Progenitor cell of endocrine pancreas (in vitro differentiated cells): ENCODE measurements around the gene MRPS2. TPM values are rescaled to one million over a fixed set of nuclear protein-coding genes. Genes with fewer than 3 reads are reported as not detected.
"Not testable (repeated sequence)": the region's sequence is repeated elsewhere in the genome, so short reads cannot be mapped to it uniquely, and the experiment has no call there.

Source experiments
- DNase-seq: peaks from one replicate; pipeline ENCODE4 v3.0.0; 2021; ENCODE audit warnings: low spot score; ENCODE audit not compliant: unreplicated experiment
- H3K27ac Mint-ChIP-seq: 2 replicates; pipeline ENCODE4 v1.8.0; 2021; ENCODE audit warnings: mild to moderate bottlenecking, moderate library complexity, mixed read lengths
- H3K27me3 Mint-ChIP-seq: 2 replicates; pipeline ENCODE4 v1.8.0; 2021; ENCODE audit warnings: mixed read lengths
- H3K36me3 Mint-ChIP-seq: 2 replicates; pipeline ENCODE4 v1.8.0; 2022; ENCODE audit warnings: mixed read lengths; ENCODE audit not compliant: insufficient read depth
- H3K4me1 Mint-ChIP-seq: 2 replicates; pipeline ENCODE4 v1.8.0; 2021; ENCODE audit warnings: low read depth, mixed read lengths
- H3K4me3 Mint-ChIP-seq: 2 replicates; pipeline ENCODE4 v1.8.0; 2021; ENCODE audit warnings: low read depth, mild to moderate bottlenecking, moderate library complexity, mixed read lengths
- H3K9me3 Mint-ChIP-seq: 2 replicates; pipeline ENCODE4 v1.8.0; 2021; ENCODE audit warnings: low read depth, mixed read lengths
- CTCF ChIP-seq: fragments of 200-600 bp; sonication (generic); IDR thresholded peaks from one replicate; pipeline ENCODE4 v1.5.0; 2021; ENCODE audit warnings: antibody characterized with exemption, mild to moderate bottlenecking; ENCODE audit not compliant: unreplicated experiment
- total RNA-seq: library from RNA; stranded (reverse); gene quantifications from 2 replicates; pipeline ENCODE4 v1.2.1, GENCODE V29; 2021

MRPS2 gene
- total RNA-seq, 1 donor from 2014 or later = 40.0 TPM

- Mint-ChIP-seq H3K4me3 (no peak overlapping the region), H3K27me3 (peaks cover 27% of the 10 kb centered on the region), H3K4me1 (peaks cover 6% of the 10 kb centered on the region), H3K27ac (no peak overlapping the region), H3K9me3 (no peaks in the 10 kb centered on the region), H3K36me3 (no peaks in the 10 kb centered on the region)
- no peak for TF ChIP-seq CTCF
- DNase-seq = no peak
These were observed 29.7 kb downstream of the MRPS2 start for GRCh38 chr9:135530146-135530545.

- DNase-seq = no peak
- H3K36me3 Mint-ChIP-seq = no peaks in the 10 kb centered on the region
- H3K27ac Mint-ChIP-seq = no peak overlapping the region
- H3K4me3 Mint-ChIP-seq = no peak overlapping the region
- H3K4me1 Mint-ChIP-seq = peaks cover 6% of the 10 kb centered on the region
- H3K9me3 Mint-ChIP-seq = no peaks in the 10 kb centered on the region
- peaks cover 28% of the 10 kb centered on the region for H3K27me3 Mint-ChIP-seq
- no peak for TF ChIP-seq CTCF
These were observed 30.6 kb downstream of the MRPS2 start for GRCh38 chr9:135531096-135531495.

GRCh38 chr9:135533113-135533512, 32.6 kb downstream of the MRPS2 start:
- no peak overlapping the region for H3K4me3 Mint-ChIP-seq
- no peak for TF ChIP-seq CTCF
- H3K27me3 Mint-ChIP-seq = peaks cover 48% of the 10 kb centered on the region
- H3K27ac Mint-ChIP-seq = no peak overlapping the region
- no peaks in the 10 kb centered on the region for H3K9me3 Mint-ChIP-seq
- peaks cover 6% of the 10 kb centered on the region for H3K4me1 Mint-ChIP-seq
- H3K36me3 Mint-ChIP-seq = no peaks in the 10 kb centered on the region
- DNase-seq = no peak

GRCh38 chr9:135533674-135534073, 33.2 kb downstream of the MRPS2 start:
- peaks cover 54% of the 10 kb centered on the region for H3K27me3 Mint-ChIP-seq
- TF ChIP-seq CTCF = no peak
- H3K27ac Mint-ChIP-seq = no peak overlapping the region
- peaks cover 6% of the 10 kb centered on the region for H3K4me1 Mint-ChIP-seq
- no peaks in the 10 kb centered on the region for H3K9me3 Mint-ChIP-seq
- no peaks in the 10 kb centered on the region for H3K36me3 Mint-ChIP-seq
- no peak overlapping the region for H3K4me3 Mint-ChIP-seq
- DNase-seq = no peak

GRCh38 chr9:135534192-135534711, 33.8 kb downstream of the MRPS2 start:
- peaks cover 57% of the 10 kb centered on the region for H3K27me3 Mint-ChIP-seq
- H3K36me3 Mint-ChIP-seq, H3K4me3 Mint-ChIP-seq, H3K9me3 Mint-ChIP-seq, DNase-seq, H3K4me1 Mint-ChIP-seq: not testable (repeated sequence)
- peak overlapping the region; percentile 51 for H3K27ac Mint-ChIP-seq

GRCh38 chr9:135534826-135535225, 34.3 kb downstream of the MRPS2 start:
- peaks cover 56% of the 10 kb centered on the region for H3K27me3 Mint-ChIP-seq
- DNase-seq, H3K9me3 Mint-ChIP-seq, H3K27ac Mint-ChIP-seq, H3K4me1 Mint-ChIP-seq, H3K36me3 Mint-ChIP-seq, H3K4me3 Mint-ChIP-seq: not testable (repeated sequence)

GRCh38 chr9:135535631-135536030, 35.1 kb downstream of the MRPS2 start:
- peaks cover 59% of the 10 kb centered on the region for H3K27me3 Mint-ChIP-seq
- not testable (repeated sequence) for H3K36me3 Mint-ChIP-seq

More at GRCh38 chr9:135535631-135536030, 35.1 kb downstream of the MRPS2 start:
- not testable (repeated sequence) for H3K27ac Mint-ChIP-seq, DNase-seq, H3K9me3 Mint-ChIP-seq, H3K4me1 Mint-ChIP-seq, H3K4me3 Mint-ChIP-seq
